ENCODE results near the gene ASB2.

ASB2 gene

GRCh38 chr14:93945070-93945399, 31.3 kb downstream of the ASB2 start:
- no peak for TF ChIP-seq EZH2phosphoT487 (IDR thresholded peaks at IDR 0.05; ENCODE audit: borderline replicate concordance, low read length)
- no peak for TF ChIP-seq CTCF (IDR thresholded peaks at IDR 0.05; ENCODE audit: low read depth, low read length, poor library complexity, severe bottlenecking)
- no peaks in the 10 kb centered on the region for H4K20me1 ChIP-seq (ENCODE audit: control insufficient read depth, insufficient read depth, low read depth, low read length)

DNA sequence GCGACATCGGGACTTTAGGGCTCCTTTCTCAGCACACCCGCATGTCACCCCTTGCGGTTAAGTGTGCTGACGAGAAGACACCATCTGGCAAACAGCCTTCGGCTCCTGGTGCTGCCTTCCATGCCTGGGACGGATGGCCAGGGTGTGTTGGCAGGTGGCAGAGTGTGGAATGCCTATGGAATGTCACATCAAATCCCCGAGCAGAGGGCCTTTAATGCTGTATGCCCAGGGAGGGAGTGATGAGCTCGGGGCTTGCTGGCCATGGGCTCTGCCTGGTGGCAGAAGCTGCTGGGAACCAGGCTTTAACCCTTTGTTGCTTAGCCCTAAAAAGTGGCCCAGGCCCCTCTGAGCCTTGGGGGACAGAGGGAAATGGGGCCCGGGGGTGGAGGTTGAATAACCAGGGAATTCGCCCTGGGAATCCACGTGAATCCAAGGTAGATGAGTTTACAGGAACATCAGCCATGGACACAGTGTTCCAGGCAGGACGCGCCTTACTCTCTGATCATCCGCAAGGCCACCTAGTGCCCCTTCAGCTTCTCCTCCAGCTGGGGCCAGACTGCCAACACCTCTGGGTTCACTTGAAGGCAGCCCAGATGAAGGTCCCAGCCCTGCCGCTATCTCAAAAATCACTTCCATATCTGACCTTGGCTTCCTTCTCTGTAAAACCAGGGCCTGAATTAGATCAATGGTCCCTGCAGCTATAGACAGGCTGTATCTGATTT, 31.9 kb downstream of the ASB2 start:
- Histone ChIP-seq H3K4me3 (ENCODE audit: low read length) (no peak overlapping the region), H3K9me3 (ENCODE audit: control insufficient read depth, insufficient read depth, low read length) (no peaks in the 10 kb centered on the region), H3K27me3 (ENCODE audit: control insufficient read depth, low read length) (no peaks in the 10 kb centered on the region), H4K20me1 (ENCODE audit: control insufficient read depth, insufficient read depth, low read depth, low read length) (no peaks in the 10 kb centered on the region), H3K4me2 (ENCODE audit: low read length) (no peak overlapping the region), H3K27ac (ENCODE audit: low read depth, low read length) (no peak overlapping the region), H3K9me2 (replicated peaks; ENCODE audit: control insufficient read depth, low read length) (no peaks in the 10 kb centered on the region), H3K4me1 (ENCODE audit: control insufficient read depth, low read length) (peaks cover 8% of the 10 kb centered on the region), H3K36me3 (ENCODE audit: control insufficient read depth, low read length) (peaks cover 10% of the 10 kb centered on the region), H3K79me2 (ENCODE audit: control insufficient read depth, low read length) (no peaks in the 10 kb centered on the region), H3F3A (ENCODE audit: control insufficient read depth, insufficient read depth) (no peaks in the 10 kb centered on the region)
- TF ChIP-seq EZH2phosphoT487 (IDR thresholded peaks at IDR 0.05; ENCODE audit: borderline replicate concordance, low read length) (no peak), CTCF (IDR thresholded peaks at IDR 0.05; ENCODE audit: low read depth, low read length, poor library complexity, severe bottlenecking) (no peak)

More at GRCh38 chr14:93945070-93945399, 31.3 kb downstream of the ASB2 start:
- peaks cover 3% of the 10 kb centered on the region for H3K4me1 ChIP-seq (ENCODE audit: control insufficient read depth, low read length)
- no peaks in the 10 kb centered on the region for H3K79me2 ChIP-seq (ENCODE audit: control insufficient read depth, low read length)
- H3K36me3 ChIP-seq (ENCODE audit: control insufficient read depth, low read length) = peaks cover 10% of the 10 kb centered on the region
- H3K4me2 ChIP-seq (ENCODE audit: low read length) = no peak overlapping the region
- no peaks in the 10 kb centered on the region for H3F3A ChIP-seq (ENCODE audit: control insufficient read depth, insufficient read depth)
- H3K27me3 ChIP-seq (ENCODE audit: control insufficient read depth, low read length) = no peaks in the 10 kb centered on the region
- H3K27ac ChIP-seq (ENCODE audit: low read depth, low read length) = no peak overlapping the region
- H3K9me2 ChIP-seq (replicated peaks; ENCODE audit: control insufficient read depth, low read length) = no peaks in the 10 kb centered on the region
- H3K9me3 ChIP-seq (ENCODE audit: control insufficient read depth, insufficient read depth, low read length) = no peaks in the 10 kb centered on the region
- H3K4me3 ChIP-seq (ENCODE audit: low read length) = no peak overlapping the region

- Histone ChIP-seq H3K27ac (ENCODE audit: low read depth, low read length) (no peak overlapping the region), H3K4me2 (ENCODE audit: low read length) (no peak overlapping the region), H3K4me1 (ENCODE audit: control insufficient read depth, low read length) (peaks cover 12% of the 10 kb centered on the region), H3K36me3 (ENCODE audit: control insufficient read depth, low read length) (peaks cover 11% of the 10 kb centered on the region), H3K79me2 (ENCODE audit: control insufficient read depth, low read length) (no peaks in the 10 kb centered on the region), H3F3A (ENCODE audit: control insufficient read depth, insufficient read depth) (no peaks in the 10 kb centered on the region), H3K9me3 (ENCODE audit: control insufficient read depth, insufficient read depth, low read length) (no peaks in the 10 kb centered on the region), H3K27me3 (ENCODE audit: control insufficient read depth, low read length) (no peaks in the 10 kb centered on the region), H3K9me2 (replicated peaks; ENCODE audit: control insufficient read depth, low read length) (no peaks in the 10 kb centered on the region), H3K4me3 (ENCODE audit: low read length) (no peak overlapping the region), H4K20me1 (ENCODE audit: control insufficient read depth, insufficient read depth, low read depth, low read length) (no peaks in the 10 kb centered on the region)
- TF ChIP-seq EZH2phosphoT487 (IDR thresholded peaks at IDR 0.05; ENCODE audit: borderline replicate concordance, low read length) (no peak), CTCF (IDR thresholded peaks at IDR 0.05; ENCODE audit: low read depth, low read length, poor library complexity, severe bottlenecking) (no peak)
Measured at GRCh38 chr14:93943930-93944329, 32.4 kb downstream of the ASB2 start.

Measured in DOHH2 (cell line).